GM12875 (cell line): ENCODE measurements around the gene TTC16.

Experiments used
- H3K4me3 ChIP-seq: one replicate; pipeline ENCODE4 v1.5.1; 2011; ENCODE audit warnings: low read depth, low read length, control low read depth
- TF ChIP-seq, protein P1 (sequence below): IDR thresholded peaks from 2 replicates; pipeline ENCODE4 v1.5.1; 2011; ENCODE audit warnings: low read depth, mild to moderate bottlenecking, control low read depth, inconsistent platforms, low read length, moderate library complexity, borderline replicate concordance; ENCODE audit not compliant: insufficient read depth

TTC16 gene

DNA sequence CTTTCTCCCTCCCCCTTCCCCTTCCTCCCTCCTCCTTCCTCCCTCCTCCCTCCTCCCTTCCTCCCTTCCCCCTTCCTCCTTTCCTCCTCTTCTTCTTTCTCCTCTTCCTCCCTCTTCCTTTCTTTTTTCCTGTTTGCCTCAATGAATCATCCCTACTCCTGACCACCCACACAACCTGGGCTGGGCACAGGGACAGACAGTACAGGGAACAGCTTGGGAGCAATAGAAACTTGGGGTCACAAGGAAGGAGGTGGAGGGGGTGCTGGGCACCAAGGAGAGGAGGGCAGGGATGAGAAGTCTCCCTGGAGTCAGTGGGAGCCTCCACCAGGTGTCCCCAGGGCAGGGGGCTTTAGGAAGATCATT is 5.0 kb downstream of the TTC16 start:
- H3K4me3 ChIP-seq = no peak overlapping the region
- TF ChIP-seq, protein P1, sequence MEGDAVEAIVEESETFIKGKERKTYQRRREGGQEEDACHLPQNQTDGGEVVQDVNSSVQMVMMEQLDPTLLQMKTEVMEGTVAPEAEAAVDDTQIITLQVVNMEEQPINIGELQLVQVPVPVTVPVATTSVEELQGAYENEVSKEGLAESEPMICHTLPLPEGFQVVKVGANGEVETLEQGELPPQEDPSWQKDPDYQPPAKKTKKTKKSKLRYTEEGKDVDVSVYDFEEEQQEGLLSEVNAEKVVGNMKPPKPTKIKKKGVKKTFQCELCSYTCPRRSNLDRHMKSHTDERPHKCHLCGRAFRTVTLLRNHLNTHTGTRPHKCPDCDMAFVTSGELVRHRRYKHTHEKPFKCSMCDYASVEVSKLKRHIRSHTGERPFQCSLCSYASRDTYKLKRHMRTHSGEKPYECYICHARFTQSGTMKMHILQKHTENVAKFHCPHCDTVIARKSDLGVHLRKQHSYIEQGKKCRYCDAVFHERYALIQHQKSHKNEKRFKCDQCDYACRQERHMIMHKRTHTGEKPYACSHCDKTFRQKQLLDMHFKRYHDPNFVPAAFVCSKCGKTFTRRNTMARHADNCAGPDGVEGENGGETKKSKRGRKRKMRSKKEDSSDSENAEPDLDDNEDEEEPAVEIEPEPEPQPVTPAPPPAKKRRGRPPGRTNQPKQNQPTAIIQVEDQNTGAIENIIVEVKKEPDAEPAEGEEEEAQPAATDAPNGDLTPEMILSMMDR = no peak

DNA sequence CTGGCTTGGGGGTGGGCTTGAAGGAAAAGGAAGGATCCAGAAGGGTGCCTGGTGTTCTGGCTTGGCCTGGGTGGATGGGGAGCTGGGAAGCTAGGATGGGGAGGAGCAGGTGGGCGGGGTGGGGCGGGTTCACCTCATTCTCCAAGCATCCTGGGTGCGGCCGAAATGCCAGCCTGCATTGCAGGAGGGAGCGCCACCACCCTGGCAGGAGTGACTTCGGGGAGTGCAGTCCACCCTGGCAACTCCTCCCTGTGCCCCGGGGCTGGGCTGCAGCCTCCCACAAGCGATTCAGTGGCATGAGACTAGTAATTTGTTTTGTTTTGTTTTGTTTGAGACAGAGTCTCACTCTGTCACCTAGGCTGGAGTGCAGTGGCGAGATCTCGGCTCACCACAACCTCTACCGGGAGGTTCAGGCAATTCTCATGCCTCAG is 5.5 kb downstream of the TTC16 start:
- TF ChIP-seq, protein P1 = no peak
- no peak overlapping the region for H3K4me3 ChIP-seq

DNA sequence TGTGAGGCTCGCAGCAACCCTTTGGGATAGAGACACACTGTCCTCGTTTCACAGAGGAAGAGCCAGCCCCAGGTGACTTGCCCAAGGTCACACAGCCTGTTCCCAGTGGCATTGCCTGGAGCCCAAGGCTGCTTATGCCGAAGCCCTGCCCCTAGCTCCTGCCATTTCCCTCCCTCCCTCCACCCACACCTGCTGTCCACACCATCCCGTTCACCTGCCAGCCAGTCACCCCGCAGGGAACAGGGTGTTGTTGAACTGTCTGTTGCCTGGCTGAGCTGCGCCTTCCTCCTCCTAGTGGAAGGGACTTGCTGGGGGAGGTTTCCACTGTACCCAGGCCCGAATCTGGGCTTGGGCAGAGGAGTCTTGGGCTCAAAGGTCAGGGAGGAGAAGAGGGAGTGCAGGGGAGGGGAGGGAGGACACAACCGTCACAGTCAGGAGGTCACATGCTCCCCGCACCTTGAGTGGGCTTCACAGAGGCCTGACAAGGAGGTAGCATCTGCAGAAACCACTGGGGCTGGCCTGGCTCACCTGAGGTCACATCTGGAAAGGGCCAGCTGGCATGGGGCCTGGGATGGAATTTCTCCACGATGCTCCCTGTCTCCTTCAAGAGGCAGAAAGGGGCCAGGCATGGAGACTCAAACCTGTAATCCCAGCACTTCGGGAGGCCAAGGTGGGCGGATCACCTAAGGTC is 6.3 kb downstream of the TTC16 start:
- no peak overlapping the region for H3K4me3 ChIP-seq
- TF ChIP-seq, protein P1 = no peak

DNA sequence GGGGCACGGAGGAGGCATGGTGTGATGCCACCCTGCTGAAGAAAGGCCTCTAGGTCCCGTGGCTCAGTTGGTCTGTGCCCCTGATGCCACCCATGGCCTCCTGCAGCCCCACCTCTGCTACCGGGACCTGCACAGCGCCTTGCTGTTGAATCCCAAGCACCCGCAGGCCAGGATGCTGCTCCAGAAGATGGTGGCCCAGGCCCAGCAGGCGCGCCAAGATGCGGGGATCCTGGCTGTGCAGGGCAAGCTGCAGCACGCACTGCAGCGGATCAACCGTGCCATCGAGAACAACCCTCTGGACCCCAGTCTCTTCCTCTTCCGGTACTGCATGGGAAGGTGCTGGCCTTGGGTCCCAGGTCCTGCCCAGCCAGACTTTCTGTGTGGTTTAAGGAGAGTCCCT is 7.1 kb downstream of the TTC16 start:
- H3K4me3 ChIP-seq = no peak overlapping the region
- TF ChIP-seq, protein P1 = no peak

DNA sequence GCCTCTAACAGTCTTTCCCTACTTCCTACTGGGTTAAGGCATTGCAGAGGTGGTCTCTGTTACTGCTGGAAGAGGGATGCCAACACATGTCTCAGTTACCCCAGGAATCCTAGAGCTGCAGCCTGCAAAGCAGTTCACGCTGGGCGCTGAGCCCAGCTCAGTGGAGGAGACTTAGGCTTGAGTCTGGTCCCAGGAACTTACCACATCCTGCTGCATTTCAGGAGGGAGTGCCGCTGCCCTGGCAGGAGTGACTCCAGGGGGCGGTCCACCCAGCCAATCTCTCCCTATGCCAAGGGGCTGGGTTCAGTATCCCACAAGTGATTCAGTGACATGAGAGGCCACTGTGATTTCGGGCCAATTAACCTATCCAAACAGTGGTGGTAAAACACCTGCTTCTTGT is 7.6 kb downstream of the TTC16 start:
- TF ChIP-seq, protein P1 = no peak
- no peak overlapping the region for H3K4me3 ChIP-seq

DNA sequence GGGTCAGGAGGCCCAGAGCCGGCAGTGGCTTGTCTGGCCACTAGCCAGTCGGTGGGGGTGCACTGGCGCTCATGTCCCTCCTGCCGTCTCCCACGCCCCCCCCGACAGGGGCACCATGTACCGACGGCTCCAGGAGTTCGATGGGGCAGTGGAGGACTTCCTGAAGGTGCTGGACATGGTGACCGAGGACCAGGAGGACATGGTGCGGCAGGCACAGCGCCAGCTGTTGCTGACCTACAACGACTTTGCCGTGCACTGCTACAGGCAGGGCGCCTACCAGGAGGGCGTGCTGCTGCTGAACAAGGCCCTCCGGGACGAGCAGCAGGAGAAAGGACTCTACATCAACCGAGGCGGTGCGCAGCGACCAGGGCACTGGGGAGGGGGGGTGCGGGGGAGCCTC is 8.1 kb downstream of the TTC16 start:
- no peak overlapping the region for H3K4me3 ChIP-seq
- TF ChIP-seq, protein P1 = no peak

DNA sequence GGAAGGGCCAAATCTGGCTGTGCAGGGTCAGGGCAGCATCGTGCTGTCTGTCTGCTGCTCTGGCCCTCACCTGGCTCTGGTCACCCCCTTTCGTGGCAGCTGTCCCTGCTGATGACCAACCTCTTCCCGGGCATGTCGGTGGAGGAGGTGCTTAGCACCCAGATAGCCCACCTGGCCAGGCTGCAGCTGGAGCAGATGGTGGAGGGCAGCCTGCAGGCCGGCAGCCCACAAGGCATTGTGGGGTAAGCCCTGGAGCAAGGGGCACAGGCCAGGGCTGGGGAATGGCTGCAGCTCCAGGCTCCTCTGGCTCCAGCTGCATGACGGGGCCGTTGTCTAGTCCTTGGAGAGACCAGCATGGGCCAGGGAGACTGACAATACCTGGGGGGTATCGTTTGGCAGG is 11.0 kb downstream of the TTC16 start:
- TF ChIP-seq, protein P1 = no peak
- H3K4me3 ChIP-seq = no peak overlapping the region
